ENCODE data around the gene B3GAT1.

The B3GAT1 gene

DNA sequence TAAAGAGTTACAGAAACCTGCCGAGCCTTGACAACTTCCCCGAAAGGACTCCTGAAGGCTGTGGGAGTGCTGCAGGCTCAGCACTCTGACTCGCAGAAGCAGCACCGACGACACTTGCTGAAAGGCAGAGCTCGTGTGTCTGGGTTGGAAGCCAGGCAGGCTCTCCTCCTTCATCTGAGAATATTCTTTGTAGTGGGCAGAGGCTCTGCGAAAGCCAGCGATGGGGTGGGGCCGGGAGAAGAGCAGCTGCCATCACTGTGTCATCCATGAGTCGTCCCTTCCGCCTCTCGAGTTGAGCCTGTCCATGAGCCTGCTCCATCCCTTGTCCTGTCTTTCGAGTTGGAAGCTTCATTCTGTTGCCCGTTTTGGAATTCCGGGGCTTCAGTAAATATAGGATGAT is 68.4 kb downstream of the B3GAT1 start:
- Histone ChIP-seq H3K9ac (ENCODE audit: insufficient read length, low read depth) (no peak overlapping the region), H3K27me3 (ENCODE audit: insufficient read depth, insufficient read length) (no peaks in the 10 kb centered on the region), H3K9me3 (ENCODE audit: insufficient read depth, low read length) (no peaks in the 10 kb centered on the region), H3K36me3 (ENCODE audit: insufficient read depth, insufficient read length, low read length) (no peaks in the 10 kb centered on the region), H3K4me1 (ENCODE audit: insufficient read depth, insufficient read length) (no peaks in the 10 kb centered on the region), H3K4me3 (ENCODE audit: insufficient read length, low read depth) (no peak overlapping the region)
- DNase-seq (ENCODE audit: low read depth, low spot score), result no peak
- no peak for TF ChIP-seq YY1 (IDR thresholded peaks at IDR 0.05; ENCODE audit: insufficient read depth, insufficient read length)
- TF ChIP-seq ZNF274 (IDR thresholded peaks at IDR 0.05; ENCODE audit: low read depth, low read length), result no peak
- no peak for TF ChIP-seq SUZ12 (IDR thresholded peaks at IDR 0.05; ENCODE audit: extremely low read depth, insufficient read depth, insufficient read length)

DNA sequence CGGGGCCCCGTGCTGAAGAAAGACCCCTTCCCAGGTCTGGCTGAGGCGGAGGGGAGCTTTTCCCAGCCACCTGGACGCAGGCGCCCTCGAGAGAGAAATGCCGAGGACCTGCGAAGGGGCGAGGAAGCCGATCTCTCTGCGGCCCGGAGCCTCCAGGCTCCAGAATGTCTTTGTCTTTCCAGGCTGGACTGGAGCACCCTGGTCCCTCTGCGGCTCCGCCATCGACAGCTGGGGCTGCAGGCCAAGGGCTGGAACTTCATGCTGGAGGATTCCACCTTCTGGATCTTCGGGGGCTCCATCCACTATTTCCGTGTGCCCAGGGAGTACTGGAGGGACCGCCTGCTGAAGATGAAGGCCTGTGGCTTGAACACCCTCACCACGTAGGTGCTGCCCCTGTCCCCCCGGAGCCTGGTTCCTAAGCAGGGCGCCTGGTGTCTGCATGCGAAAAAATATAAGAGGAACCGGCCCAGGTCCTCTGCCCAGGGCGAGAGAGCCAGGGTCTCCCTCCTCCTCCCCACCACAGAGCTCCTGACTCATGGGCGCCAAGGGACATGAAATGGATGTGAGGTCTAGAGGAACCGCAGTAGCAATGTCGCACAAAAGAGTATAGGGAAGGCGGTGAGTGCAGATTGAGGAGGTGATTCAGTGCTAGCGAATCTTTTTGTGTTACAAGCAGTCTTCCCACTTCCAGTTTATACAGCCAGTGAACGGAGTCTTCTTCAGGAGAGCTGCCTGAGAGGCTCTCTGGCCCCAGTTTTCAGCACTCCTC is 69.3 kb downstream of the B3GAT1 start:
- H3K9me3 ChIP-seq (ENCODE audit: insufficient read depth, low read length), result no peaks in the 10 kb centered on the region
- no peaks in the 10 kb centered on the region for H3K36me3 ChIP-seq (ENCODE audit: insufficient read depth, insufficient read length, low read length)
- H3K27me3 ChIP-seq (ENCODE audit: insufficient read depth, insufficient read length), result no peaks in the 10 kb centered on the region
- TF ChIP-seq SUZ12 (IDR thresholded peaks at IDR 0.05; ENCODE audit: extremely low read depth, insufficient read depth, insufficient read length) (no peak), ZNF274 (IDR thresholded peaks at IDR 0.05; ENCODE audit: low read depth, low read length) (no peak), YY1 (IDR thresholded peaks at IDR 0.05; ENCODE audit: insufficient read depth, insufficient read length) (no peak)
- no peak for DNase-seq (ENCODE audit: low read depth, low spot score)
- no peak overlapping the region for H3K4me3 ChIP-seq (ENCODE audit: insufficient read length, low read depth)
- H3K9ac ChIP-seq (ENCODE audit: insufficient read length, low read depth), result no peak overlapping the region
- no peaks in the 10 kb centered on the region for H3K4me1 ChIP-seq (ENCODE audit: insufficient read depth, insufficient read length)

DNA sequence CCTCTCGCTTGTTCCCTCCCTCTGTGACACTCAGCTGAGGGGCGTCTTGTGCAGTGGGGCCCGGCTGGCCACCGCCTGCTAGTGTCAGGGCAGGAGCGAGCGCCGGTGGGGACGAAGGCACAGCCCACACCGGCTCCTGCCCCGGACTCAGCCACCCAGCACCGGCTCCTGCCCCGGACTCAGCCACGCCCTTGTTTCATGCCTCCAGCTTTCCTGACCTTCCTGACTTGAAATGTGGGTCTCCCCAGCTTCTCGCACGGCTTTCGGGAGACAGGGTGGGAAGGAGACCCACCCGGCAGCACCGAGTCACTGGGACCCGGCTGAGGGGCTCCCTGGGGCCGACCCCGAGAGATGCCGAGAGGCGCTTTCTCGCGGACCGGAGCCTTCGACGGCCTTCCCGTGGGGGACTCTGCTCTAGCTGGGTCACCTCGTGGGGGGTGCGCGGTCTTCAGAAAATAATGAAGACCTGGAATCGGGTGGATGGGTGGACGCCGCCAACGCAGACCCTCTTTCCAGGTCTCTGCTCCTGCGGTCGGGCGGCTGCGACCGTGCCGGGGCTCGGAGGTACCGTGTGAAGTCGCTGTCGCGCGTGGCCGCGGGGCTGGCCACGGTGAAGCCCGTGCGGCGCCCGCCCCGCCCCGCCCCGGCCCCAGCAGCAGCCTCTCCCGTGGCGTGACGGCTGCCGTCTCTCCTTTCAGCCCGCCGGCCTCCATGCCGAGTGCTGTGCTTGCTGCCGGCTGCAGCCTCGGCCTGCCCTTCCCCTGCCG is 70.1 kb downstream of the B3GAT1 start:
- Histone ChIP-seq H3K9ac (ENCODE audit: insufficient read length, low read depth) (no peak overlapping the region), H3K27me3 (ENCODE audit: insufficient read depth, insufficient read length) (no peaks in the 10 kb centered on the region), H3K36me3 (ENCODE audit: insufficient read depth, insufficient read length, low read length) (no peaks in the 10 kb centered on the region), H3K9me3 (ENCODE audit: insufficient read depth, low read length) (no peaks in the 10 kb centered on the region), H3K4me3 (ENCODE audit: insufficient read length, low read depth) (no peak overlapping the region), H3K4me1 (ENCODE audit: insufficient read depth, insufficient read length) (no peaks in the 10 kb centered on the region)
- no peak for DNase-seq (ENCODE audit: low read depth, low spot score)
- TF ChIP-seq SUZ12 (IDR thresholded peaks at IDR 0.05; ENCODE audit: extremely low read depth, insufficient read depth, insufficient read length) (no peak), YY1 (IDR thresholded peaks at IDR 0.05; ENCODE audit: insufficient read depth, insufficient read length) (no peak), ZNF274 (IDR thresholded peaks at IDR 0.05; ENCODE audit: low read depth, low read length) (no peak)

DNA sequence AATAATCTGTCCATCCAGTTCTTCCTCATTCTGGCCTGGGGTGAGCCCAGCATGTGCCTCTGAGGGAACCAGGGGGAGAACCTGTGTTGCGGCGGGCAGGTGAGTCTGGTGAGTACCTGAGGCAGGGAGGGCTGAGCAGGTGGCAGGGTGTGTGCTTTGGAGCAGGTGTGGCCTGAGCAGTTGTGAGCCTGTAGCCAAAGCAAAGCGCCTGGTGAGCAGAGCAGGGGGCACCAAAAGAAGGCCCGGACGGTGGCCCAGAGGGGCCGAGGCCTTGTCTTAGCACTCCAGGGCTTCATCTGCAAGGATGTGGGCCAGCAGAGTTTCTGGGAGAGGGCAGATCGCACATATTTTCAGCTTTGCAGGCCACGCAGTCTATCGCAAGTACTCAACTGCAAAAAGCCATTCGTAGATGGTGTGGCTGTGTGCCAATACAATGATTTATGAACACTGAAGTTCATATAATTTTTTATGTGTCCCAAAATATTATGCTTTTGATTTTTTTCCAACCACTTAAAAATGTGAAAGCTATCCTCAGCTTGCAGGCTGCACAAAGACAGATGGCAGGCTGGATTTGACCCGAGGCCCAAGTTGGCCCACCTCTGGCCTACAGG is 71.6 kb downstream of the B3GAT1 start:
- peaks cover 3% of the 10 kb centered on the region for H3K27me3 ChIP-seq (ENCODE audit: insufficient read depth, insufficient read length)
- H3K9me3 ChIP-seq (ENCODE audit: insufficient read depth, low read length), result no peaks in the 10 kb centered on the region
- H3K9ac ChIP-seq (ENCODE audit: insufficient read length, low read depth), result no peak overlapping the region
- DNase-seq (ENCODE audit: low read depth, low spot score), result no peak
- H3K4me1 ChIP-seq (ENCODE audit: insufficient read depth, insufficient read length), result no peaks in the 10 kb centered on the region
- H3K36me3 ChIP-seq (ENCODE audit: insufficient read depth, insufficient read length, low read length), result no peaks in the 10 kb centered on the region
- no peak overlapping the region for H3K4me3 ChIP-seq (ENCODE audit: insufficient read length, low read depth)
- TF ChIP-seq YY1 (IDR thresholded peaks at IDR 0.05; ENCODE audit: insufficient read depth, insufficient read length) (no peak), SUZ12 (IDR thresholded peaks at IDR 0.05; ENCODE audit: extremely low read depth, insufficient read depth, insufficient read length) (no peak)

GRCh38 chr11:134339756-134340155 is 72.3 kb downstream of the B3GAT1 start:
- TF ChIP-seq SUZ12 (IDR thresholded peaks at IDR 0.05; ENCODE audit: extremely low read depth, insufficient read depth, insufficient read length) (no peak), YY1 (IDR thresholded peaks at IDR 0.05; ENCODE audit: insufficient read depth, insufficient read length) (no peak), ZNF274 (IDR thresholded peaks at IDR 0.05; ENCODE audit: low read depth, low read length) (no peak)
- no peaks in the 10 kb centered on the region for H3K4me1 ChIP-seq (ENCODE audit: insufficient read depth, insufficient read length)
- no peaks in the 10 kb centered on the region for H3K36me3 ChIP-seq (ENCODE audit: insufficient read depth, insufficient read length, low read length)
- peaks cover 8% of the 10 kb centered on the region for H3K27me3 ChIP-seq (ENCODE audit: insufficient read depth, insufficient read length)
- no peak overlapping the region for H3K4me3 ChIP-seq (ENCODE audit: insufficient read length, low read depth)
- no peaks in the 10 kb centered on the region for H3K9me3 ChIP-seq (ENCODE audit: insufficient read depth, low read length)
- DNase-seq (ENCODE audit: low read depth, low spot score), result no peak
- H3K9ac ChIP-seq (ENCODE audit: insufficient read length, low read depth), result no peak overlapping the region

GRCh38 chr11:134338654-134339053 is 73.4 kb downstream of the B3GAT1 start:
- no peaks in the 10 kb centered on the region for H3K36me3 ChIP-seq (ENCODE audit: insufficient read depth, insufficient read length, low read length)
- no peak overlapping the region for H3K4me3 ChIP-seq (ENCODE audit: insufficient read length, low read depth)
- TF ChIP-seq ZNF274 (IDR thresholded peaks at IDR 0.05; ENCODE audit: low read depth, low read length) (no peak), YY1 (IDR thresholded peaks at IDR 0.05; ENCODE audit: insufficient read depth, insufficient read length) (no peak), SUZ12 (IDR thresholded peaks at IDR 0.05; ENCODE audit: extremely low read depth, insufficient read depth, insufficient read length) (no peak)
- H3K9ac ChIP-seq (ENCODE audit: insufficient read length, low read depth), result no peak overlapping the region
- no peak for DNase-seq (ENCODE audit: low read depth, low spot score)
- H3K27me3 ChIP-seq (ENCODE audit: insufficient read depth, insufficient read length), result peaks cover 18% of the 10 kb centered on the region
- H3K9me3 ChIP-seq (ENCODE audit: insufficient read depth, low read length), result no peaks in the 10 kb centered on the region
- no peaks in the 10 kb centered on the region for H3K4me1 ChIP-seq (ENCODE audit: insufficient read depth, insufficient read length)

- H3K4me1 ChIP-seq (ENCODE audit: insufficient read depth, insufficient read length), result no peaks in the 10 kb centered on the region
- no peak for DNase-seq (ENCODE audit: low read depth, low spot score)
- TF ChIP-seq SUZ12 (IDR thresholded peaks at IDR 0.05; ENCODE audit: extremely low read depth, insufficient read depth, insufficient read length) (no peak), YY1 (IDR thresholded peaks at IDR 0.05; ENCODE audit: insufficient read depth, insufficient read length) (no peak), ZNF274 (IDR thresholded peaks at IDR 0.05; ENCODE audit: low read depth, low read length) (no peak)
- no peaks in the 10 kb centered on the region for H3K36me3 ChIP-seq (ENCODE audit: insufficient read depth, insufficient read length, low read length)
- H3K27me3 ChIP-seq (ENCODE audit: insufficient read depth, insufficient read length), result peaks cover 24% of the 10 kb centered on the region
- H3K9ac ChIP-seq (ENCODE audit: insufficient read length, low read depth), result no peak overlapping the region
- no peaks in the 10 kb centered on the region for H3K9me3 ChIP-seq (ENCODE audit: insufficient read depth, low read length)
- H3K4me3 ChIP-seq (ENCODE audit: insufficient read length, low read depth), result no peak overlapping the region
Measured at GRCh38 chr11:134338068-134338467, 74.0 kb downstream of the B3GAT1 start.

All from NT2/D1 (cell line).